Measurements from ENCODE around the gene AGXT.

Gene AGXT

GRCh38 chr2:240868286-240869108 lies at the start of gene AGXT:
Gene AGXT (plus strand): TSS chr2:240868824. CDS start chr2:240868866, 42 bp downstream.
- peak in 2 of 3 experiments; percentile 1 to 9 for DNase-seq

- DNase-seq, result peak; percentile 23 to 78 (median 77)
Observed at GRCh38 chr2:240819126-240819857, 49.3 kb upstream of the AGXT start.

- DNase-seq, result peak; percentile 87 to 99 (median 98)
Observed at GRCh38 chr2:240819858-240820606, 48.6 kb upstream of the AGXT start, which contains the start of gene KIF1A. Gene KIF1A (minus strand): TSS chr2:240820219. CDS start chr2:240797752, 22,467 bp downstream.

- DNase-seq, result peak; percentile 61 to 99 (median 98)
Observed at GRCh38 chr2:240820607-240821428, 47.8 kb upstream of the AGXT start.

GRCh38 chr2:240821429-240821778 lies 47.2 kb upstream of the AGXT start:
- DNase-seq, result peak in 1 of 3 experiments; percentile 73

- peak in 2 of 3 experiments; percentile 81 to 95 for DNase-seq
Observed at GRCh38 chr2:240822280-240822847, 46.3 kb upstream of the AGXT start.

GRCh38 chr2:240823449-240824336 lies 44.9 kb upstream of the AGXT start:
- DNase-seq, result peak in 1 of 3 experiments; percentile 28

GRCh38 chr2:240825476-240825875 lies 43.1 kb upstream of the AGXT start:
- DNase-seq, result no peak

GRCh38 chr2:240831594-240832204 lies 36.9 kb upstream of the AGXT start:
- peak in 2 of 3 experiments; percentile 66 to 73 for DNase-seq

- peak; percentile 96 to 98 (median 97) for DNase-seq
Observed at GRCh38 chr2:240832205-240832727, 36.4 kb upstream of the AGXT start.

GRCh38 chr2:240832921-240833494 lies 35.6 kb upstream of the AGXT start:
- DNase-seq, result no peak

GRCh38 chr2:240833724-240834285 lies 34.8 kb upstream of the AGXT start:
- no peak for DNase-seq

- no peak for DNase-seq
Observed at GRCh38 chr2:240834377-240834975, 34.1 kb upstream of the AGXT start.

GRCh38 chr2:240835528-240835927 lies 33.1 kb upstream of the AGXT start:
- DNase-seq, result no peak

GRCh38 chr2:240836781-240837467 lies 31.7 kb upstream of the AGXT start:
- no peak for DNase-seq

- DNase-seq, result no peak
Observed at GRCh38 chr2:240837621-240838020, 31.0 kb upstream of the AGXT start.

GRCh38 chr2:240839152-240840143 lies 29.2 kb upstream of the AGXT start:
- DNase-seq, result no peak

Measured in NCI-H1417 (cell line).